ENCODE measurements around the gene ADIPOR2. TPM values are rescaled to one million over a fixed set of nuclear protein-coding genes. Genes with fewer than 3 reads are reported as not detected.
"Not testable (repeated sequence)": the region's sequence is repeated elsewhere in the genome, so short reads cannot be mapped to it uniquely, and the experiment has no call there.

The ADIPOR2 gene
- total RNA-seq, 2 experiments from 2014 or later: 63.5 to 83.3 TPM

- peaks cover 57% of the 10 kb centered on the region for H3K36me3 Mint-ChIP-seq
- H3K27ac Mint-ChIP-seq; H3K27me3 Mint-ChIP-seq; CTCF ChIA-PET; H3K4me3 Mint-ChIP-seq; DNase-seq; ATAC-seq; H3K9me3 Mint-ChIP-seq (ENCODE audit: low read depth): not testable (repeated sequence)
- H3K4me1 Mint-ChIP-seq: peaks cover 20% of the 10 kb centered on the region
Observed at GRCh38 chr12:1713783-1714348, 23.0 kb downstream of the ADIPOR2 start.

- CTCF ChIA-PET; DNase-seq; H3K27ac Mint-ChIP-seq; H3K4me3 Mint-ChIP-seq; H3K9me3 Mint-ChIP-seq (ENCODE audit: low read depth); ATAC-seq; H3K27me3 Mint-ChIP-seq: not testable (repeated sequence)
- Mint-ChIP-seq H3K36me3 (peaks cover 48% of the 10 kb centered on the region), H3K4me1 (peaks cover 20% of the 10 kb centered on the region)
Observed at GRCh38 chr12:1715459-1715858, 24.6 kb downstream of the ADIPOR2 start.

GRCh38 chr12:1716215-1716862 is 25.5 kb downstream of the ADIPOR2 start:
- ATAC-seq: no peak
- peaks cover 40% of the 10 kb centered on the region for H3K36me3 Mint-ChIP-seq

GRCh38 chr12:1716911-1717310 is 26.0 kb downstream of the ADIPOR2 start:
- CTCF ChIA-PET: no interaction called here
- Mint-ChIP-seq H3K4me1 (peaks cover 22% of the 10 kb centered on the region), H3K27ac (no peak overlapping the region)

More at GRCh38 chr12:1716215-1716862, 25.5 kb downstream of the ADIPOR2 start:
- H3K4me1 Mint-ChIP-seq: peaks cover 20% of the 10 kb centered on the region
- DNase-seq: no peak
- peak overlapping the region; percentile 7 for H3K4me3 Mint-ChIP-seq
- H3K9me3 Mint-ChIP-seq (ENCODE audit: low read depth): peaks cover 5% of the 10 kb centered on the region
- no peaks in the 10 kb centered on the region for H3K27me3 Mint-ChIP-seq
- CTCF ChIA-PET: no interaction called here
- peak overlapping the region; percentile 27 for H3K27ac Mint-ChIP-seq

GRCh38 chr12:1719139-1719538 is 28.3 kb downstream of the ADIPOR2 start:
- ATAC-seq: no peak
- CTCF ChIA-PET: no interaction called here
- DNase-seq: no peak
- Mint-ChIP-seq H3K27me3 (no peaks in the 10 kb centered on the region), H3K36me3 (peaks cover 32% of the 10 kb centered on the region), H3K4me3 (no peak overlapping the region), H3K4me1 (peaks cover 22% of the 10 kb centered on the region), H3K9me3 (ENCODE audit: low read depth) (peaks cover 4% of the 10 kb centered on the region), H3K27ac (no peak overlapping the region)

More at GRCh38 chr12:1716911-1717310, 26.0 kb downstream of the ADIPOR2 start:
- no peak for ATAC-seq
- H3K27me3 Mint-ChIP-seq: no peaks in the 10 kb centered on the region
- DNase-seq: no peak
- H3K4me3 Mint-ChIP-seq: no peak overlapping the region
- peaks cover 40% of the 10 kb centered on the region for H3K36me3 Mint-ChIP-seq
- peaks cover 5% of the 10 kb centered on the region for H3K9me3 Mint-ChIP-seq (ENCODE audit: low read depth)

- Mint-ChIP-seq H3K27ac (no peak overlapping the region), H3K36me3 (peaks cover 24% of the 10 kb centered on the region), H3K9me3 (ENCODE audit: low read depth) (no peaks in the 10 kb centered on the region), H3K4me3 (no peak overlapping the region), H3K4me1 (peaks cover 15% of the 10 kb centered on the region), H3K27me3 (no peaks in the 10 kb centered on the region)
- no peak for DNase-seq
- ATAC-seq: no peak
- CTCF ChIA-PET: interaction anchor here (1.2 kb wide), 1 partner anchor 9 kb away, joined by 4 read pairs; no protein-coding TSS in a partner anchor
Observed at GRCh38 chr12:1720494-1720893, 29.6 kb downstream of the ADIPOR2 start.

GRCh38 chr12:1723721-1724120 is 32.9 kb downstream of the ADIPOR2 start:
- CTCF ChIA-PET: interaction anchor here (1.3 kb wide), 1 partner anchor 85 kb away, joined by 3 read pairs; no protein-coding TSS in a partner anchor
- no peak for DNase-seq
- Mint-ChIP-seq H3K9me3 (ENCODE audit: low read depth) (no peaks in the 10 kb centered on the region), H3K27ac (no peak overlapping the region), H3K4me3 (no peak overlapping the region), H3K36me3 (peaks cover 23% of the 10 kb centered on the region), H3K27me3 (no peaks in the 10 kb centered on the region), H3K4me1 (peaks cover 2% of the 10 kb centered on the region)
- no peak for ATAC-seq

- Mint-ChIP-seq H3K9me3 (ENCODE audit: low read depth) (no peaks in the 10 kb centered on the region), H3K4me1 (peaks cover 2% of the 10 kb centered on the region), H3K27me3 (no peaks in the 10 kb centered on the region), H3K36me3 (peaks cover 25% of the 10 kb centered on the region), H3K27ac (no peak overlapping the region), H3K4me3 (no peak overlapping the region)
- CTCF ChIA-PET: no interaction called here
- ATAC-seq (no peak), DNase-seq (no peak)
Observed at GRCh38 chr12:1724250-1724649, 33.4 kb downstream of the ADIPOR2 start.

- Mint-ChIP-seq H3K4me3 (no peak overlapping the region), H3K36me3 (peaks cover 34% of the 10 kb centered on the region), H3K4me1 (no peaks in the 10 kb centered on the region), H3K27me3 (no peaks in the 10 kb centered on the region), H3K9me3 (ENCODE audit: low read depth) (no peaks in the 10 kb centered on the region), H3K27ac (no peak overlapping the region)
- CTCF ChIA-PET: no interaction called here
- no peak for DNase-seq
- ATAC-seq: no peak
Observed at GRCh38 chr12:1726753-1727152, 35.9 kb downstream of the ADIPOR2 start.

- Mint-ChIP-seq H3K36me3 (peaks cover 35% of the 10 kb centered on the region), H3K27ac (no peak overlapping the region), H3K27me3 (no peaks in the 10 kb centered on the region), H3K4me1 (peaks cover 1% of the 10 kb centered on the region), H3K4me3 (no peak overlapping the region), H3K9me3 (ENCODE audit: low read depth) (no peaks in the 10 kb centered on the region)
- DNase-seq: no peak
- CTCF ChIA-PET: interaction anchor here (0.7 to 1.6 kb wide), 2 partner anchors 8 to 19 kb away, joined by 3 to 4 read pairs; no protein-coding TSS in a partner anchor
- ATAC-seq: no peak
Observed at GRCh38 chr12:1728824-1729223, 38.0 kb downstream of the ADIPOR2 start.

- H3K9me3 Mint-ChIP-seq (ENCODE audit: low read depth): no peaks in the 10 kb centered on the region
- H3K27me3 Mint-ChIP-seq: no peaks in the 10 kb centered on the region
- ATAC-seq: no peak
- H3K4me1 Mint-ChIP-seq: peaks cover 1% of the 10 kb centered on the region
- H3K4me3 Mint-ChIP-seq: no peak overlapping the region
- H3K36me3 Mint-ChIP-seq: peaks cover 27% of the 10 kb centered on the region
- CTCF ChIA-PET: no interaction called here
- no peak overlapping the region for H3K27ac Mint-ChIP-seq
- no peak for DNase-seq
Observed at GRCh38 chr12:1731019-1731687, 40.3 kb downstream of the ADIPOR2 start.

- H3K36me3 Mint-ChIP-seq: peaks cover 29% of the 10 kb centered on the region
- H3K9me3 Mint-ChIP-seq (ENCODE audit: low read depth); CTCF ChIA-PET; ATAC-seq; H3K4me1 Mint-ChIP-seq; H3K27me3 Mint-ChIP-seq; H3K27ac Mint-ChIP-seq; DNase-seq; H3K4me3 Mint-ChIP-seq: not testable (repeated sequence)
Observed at GRCh38 chr12:1731688-1732078, 40.8 kb downstream of the ADIPOR2 start.

GRCh38 chr12:1732914-1733313 is 42.0 kb downstream of the ADIPOR2 start:
- Mint-ChIP-seq H3K36me3 (peaks cover 26% of the 10 kb centered on the region), H3K27me3 (no peaks in the 10 kb centered on the region), H3K9me3 (ENCODE audit: low read depth) (no peaks in the 10 kb centered on the region), H3K4me1 (peaks cover 8% of the 10 kb centered on the region), H3K4me3 (no peak overlapping the region), H3K27ac (no peak overlapping the region)
- ATAC-seq: no peak
- no peak for DNase-seq
- CTCF ChIA-PET: no interaction called here

- ATAC-seq; H3K9me3 Mint-ChIP-seq (ENCODE audit: low read depth); H3K4me1 Mint-ChIP-seq; H3K4me3 Mint-ChIP-seq; CTCF ChIA-PET; H3K27ac Mint-ChIP-seq; DNase-seq; H3K27me3 Mint-ChIP-seq: not testable (repeated sequence)
- peaks cover 25% of the 10 kb centered on the region for H3K36me3 Mint-ChIP-seq
Observed at GRCh38 chr12:1733712-1734111, 42.8 kb downstream of the ADIPOR2 start.
